Esophagus muscularis mucosa (tissue), 4 donors: ENCODE measurements around the gene OSGEP.

Experiments
- CTCF ChIP-seq, 3 experiments: fragments of 200-600 bp in 2 of 3; fragments of 450-650 bp in 1 of 3; sonication (generic) in 2 of 3; IDR thresholded peaks; one replicate each; pipeline ENCODE4 v1.5.1; 2017 to 2019; ENCODE audit warnings: antibody characterized with exemption in 3 of 3, mild to moderate bottlenecking in 2 of 3, moderate library complexity in 1 of 3
- EP300 ChIP-seq: sonication (generic); formaldehyde crosslinking; IDR thresholded peaks from one replicate; pipeline ENCODE4 v1.6.1; 2017; ENCODE audit warnings: antibody characterized with exemption
- POLR2A ChIP-seq: fragments of 450-650 bp; IDR thresholded peaks from one replicate; pipeline ENCODE4 v1.6.1; 2017; ENCODE audit warnings: antibody characterized with exemption, moderate library complexity, mild to moderate bottlenecking, low read depth
- POLR2AphosphoS5 ChIP-seq, 2 donors: sonication (generic); formaldehyde crosslinking; IDR thresholded peaks; one replicate each; pipeline ENCODE4 v1.6.1; 2017; ENCODE audit warnings: antibody characterized with exemption in 2 of 2

- no peak for TF ChIP-seq CTCF (IDR thresholded peaks at IDR 0.05)
- no peak for TF ChIP-seq POLR2A
- no peak for TF ChIP-seq POLR2AphosphoS5 (IDR thresholded peaks at IDR 0.05)
- TF ChIP-seq EP300, result no peak
These were observed 38.4 kb downstream of the OSGEP start for GRCh38 chr14:20416223-20416622.
